SK-N-SH treated with all-trans-retinoic acid at 6 μM for 48 hours (cell line): ENCODE data around the gene WDR54.

Experiments used
- ATAC-seq: fragments of 200-7000 bp; cut with Tn5 transposase; 3 replicates; pipeline ENCODE4 v1.9.1; 2020; ENCODE audit warnings: mild to moderate bottlenecking, moderate library complexity
- ARNTL ChIP-seq: fragments of 450-650 bp; formaldehyde crosslinking; IDR thresholded peaks from 2 replicates; pipeline ENCODE4 v1.5.0; 2020; ENCODE audit warnings: low read depth, mild to moderate bottlenecking, moderate library complexity, borderline replicate concordance
- BACH2 ChIP-seq: fragments of 250-450 bp; sonication (Bioruptor Pico); IDR thresholded peaks from 2 replicates; pipeline ENCODE4 v1.9.0; 2021; ENCODE audit warnings: mild to moderate bottlenecking, borderline replicate concordance
- CREB5 ChIP-seq: fragments of 250-450 bp; sonication (Bioruptor Pico); IDR thresholded peaks from 2 replicates; pipeline ENCODE4 v1.5.1; 2020; ENCODE audit warnings: low read depth, mild to moderate bottlenecking, moderate library complexity
- CSDC2 ChIP-seq: fragments of 250-450 bp; sonication (Bioruptor Pico); IDR thresholded peaks from 2 replicates; pipeline ENCODE4 v1.5.0; 2020; ENCODE audit warnings: mild to moderate bottlenecking, moderate library complexity
- CSRNP3 ChIP-seq: fragments of 250-450 bp; sonication (Bioruptor Pico); IDR thresholded peaks from 2 replicates; pipeline ENCODE4 v1.5.1; 2021; ENCODE audit warnings: mild to moderate bottlenecking, moderate library complexity
- ISL1 ChIP-seq: fragments of 250-450 bp; sonication (Bioruptor Pico); IDR thresholded peaks from 2 replicates; pipeline ENCODE4 v2.1.2; 2022; ENCODE audit warnings: mild to moderate bottlenecking, moderate library complexity
- OSR1 ChIP-seq: fragments of 250-450 bp; sonication (Bioruptor Pico); IDR thresholded peaks from 2 replicates; pipeline ENCODE4 v1.8.0; 2022; ENCODE audit warnings: moderate library complexity, mild to moderate bottlenecking, inconsistent platforms
- RARB ChIP-seq: fragments of 250-450 bp; sonication (Bioruptor Pico); IDR thresholded peaks from 2 replicates; pipeline ENCODE4 v1.8.0; 2021; ENCODE audit warnings: mild to moderate bottlenecking, moderate library complexity
- SNAI2 ChIP-seq: fragments of 250-450 bp; sonication (Bioruptor Pico); IDR thresholded peaks from 2 replicates; pipeline ENCODE4 v1.5.0; 2020; ENCODE audit warnings: mild to moderate bottlenecking, moderate library complexity
- TCF4 ChIP-seq: fragments of 250-450 bp; sonication (Bioruptor Pico); IDR thresholded peaks from 2 replicates; pipeline ENCODE4 v1.8.0; 2021; ENCODE audit warnings: mild to moderate bottlenecking, moderate library complexity, borderline replicate concordance
- TOX ChIP-seq: fragments of 250-450 bp; sonication (Bioruptor Pico); IDR thresholded peaks from 2 replicates; pipeline ENCODE4 v1.8.0; 2021; ENCODE audit warnings: mild to moderate bottlenecking, moderate library complexity, borderline replicate concordance
- ZFP3 ChIP-seq: fragments of 250-450 bp; sonication (Bioruptor Pico); IDR thresholded peaks from 2 replicates; pipeline ENCODE4 v1.5.0; 2020; ENCODE audit warnings: mild to moderate bottlenecking, moderate library complexity
- ZFP30 ChIP-seq: fragments of 450-650 bp; formaldehyde crosslinking; IDR thresholded peaks from 2 replicates; pipeline ENCODE4 v1.5.0; 2022; ENCODE audit warnings: mild to moderate bottlenecking, moderate library complexity
- ZNF565 ChIP-seq: fragments of 450-650 bp; formaldehyde crosslinking; conservative IDR thresholded peaks from 2 replicates; pipeline ENCODE4 v1.5.0; 2020; ENCODE audit warnings: low read depth, mild to moderate bottlenecking, moderate library complexity
- ZNF8 ChIP-seq: fragments of 450-650 bp; formaldehyde crosslinking; IDR thresholded peaks from 2 replicates; pipeline ENCODE4 v1.5.0; 2020; ENCODE audit warnings: mild to moderate bottlenecking, moderate library complexity
- TF ChIP-seq, protein P1 (sequence below): fragments of 250-450 bp; sonication (Bioruptor Pico); IDR thresholded peaks from 2 replicates; pipeline ENCODE4 v1.5.0; 2020; ENCODE audit warnings: mild to moderate bottlenecking, moderate library complexity
- TF ChIP-seq, protein P2 (sequence below): fragments of 250-450 bp; sonication (Bioruptor Pico); IDR thresholded peaks from 2 replicates; pipeline ENCODE4 v1.8.0; 2020; ENCODE audit warnings: mild to moderate bottlenecking, moderate library complexity, borderline replicate concordance

The WDR54 gene

DNA sequence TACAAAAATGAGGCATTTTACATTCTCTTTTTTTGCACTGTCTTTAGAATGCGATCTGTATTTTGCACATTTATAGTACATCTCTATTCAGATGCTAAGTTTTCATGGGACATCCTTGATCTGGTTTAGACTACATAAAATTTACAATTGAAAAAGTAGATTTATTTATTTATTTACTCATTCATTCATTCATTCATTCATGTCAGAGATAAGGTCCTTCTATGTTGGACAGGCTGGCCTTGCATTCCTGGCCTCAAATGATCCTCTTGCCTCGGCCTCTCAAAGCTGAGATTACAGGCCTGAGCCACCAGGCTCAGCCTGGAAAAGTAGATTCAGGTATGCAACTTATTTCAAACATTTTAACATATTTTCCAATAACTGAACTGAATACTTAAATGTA, 25.4 kb upstream of the WDR54 start:
- no peak for ATAC-seq
- TF ChIP-seq OSR1 (CRISPR knock-in tag) (no peak), RARB (CRISPR knock-in tag) (no peak), ZNF8 (CRISPR knock-in tag) (no peak), ISL1 (no peak), ZNF565 (no peak), ARNTL (CRISPR knock-in tag) (no peak), ZFP3 (no peak), BACH2 (CRISPR knock-in tag) (no peak), CSRNP3 (CRISPR knock-in tag) (no peak), SNAI2 (CRISPR knock-in tag) (no peak), TCF4 (CRISPR knock-in tag) (no peak), ZFP30 (CRISPR knock-in tag) (no peak)
- TF ChIP-seq, protein P1, sequence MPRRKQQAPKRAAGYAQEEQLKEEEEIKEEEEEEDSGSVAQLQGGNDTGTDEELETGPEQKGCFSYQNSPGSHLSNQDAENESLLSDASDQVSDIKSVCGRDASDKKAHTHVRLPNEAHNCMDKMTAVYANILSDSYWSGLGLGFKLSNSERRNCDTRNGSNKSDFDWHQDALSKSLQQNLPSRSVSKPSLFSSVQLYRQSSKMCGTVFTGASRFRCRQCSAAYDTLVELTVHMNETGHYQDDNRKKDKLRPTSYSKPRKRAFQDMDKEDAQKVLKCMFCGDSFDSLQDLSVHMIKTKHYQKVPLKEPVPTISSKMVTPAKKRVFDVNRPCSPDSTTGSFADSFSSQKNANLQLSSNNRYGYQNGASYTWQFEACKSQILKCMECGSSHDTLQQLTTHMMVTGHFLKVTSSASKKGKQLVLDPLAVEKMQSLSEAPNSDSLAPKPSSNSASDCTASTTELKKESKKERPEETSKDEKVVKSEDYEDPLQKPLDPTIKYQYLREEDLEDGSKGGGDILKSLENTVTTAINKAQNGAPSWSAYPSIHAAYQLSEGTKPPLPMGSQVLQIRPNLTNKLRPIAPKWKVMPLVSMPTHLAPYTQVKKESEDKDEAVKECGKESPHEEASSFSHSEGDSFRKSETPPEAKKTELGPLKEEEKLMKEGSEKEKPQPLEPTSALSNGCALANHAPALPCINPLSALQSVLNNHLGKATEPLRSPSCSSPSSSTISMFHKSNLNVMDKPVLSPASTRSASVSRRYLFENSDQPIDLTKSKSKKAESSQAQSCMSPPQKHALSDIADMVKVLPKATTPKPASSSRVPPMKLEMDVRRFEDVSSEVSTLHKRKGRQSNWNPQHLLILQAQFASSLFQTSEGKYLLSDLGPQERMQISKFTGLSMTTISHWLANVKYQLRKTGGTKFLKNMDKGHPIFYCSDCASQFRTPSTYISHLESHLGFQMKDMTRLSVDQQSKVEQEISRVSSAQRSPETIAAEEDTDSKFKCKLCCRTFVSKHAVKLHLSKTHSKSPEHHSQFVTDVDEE, result no peak

- ATAC-seq, result peak; percentile 71
- no peak for TF ChIP-seq TOX (CRISPR knock-in tag)
- TF ChIP-seq ZNF565, result no peak
- TF ChIP-seq CSRNP3 (CRISPR knock-in tag), result no peak
- TF ChIP-seq, protein P1, result no peak
- no peak for TF ChIP-seq BACH2 (CRISPR knock-in tag)
- TF ChIP-seq SNAI2 (CRISPR knock-in tag), result no peak
- no peak for TF ChIP-seq TCF4 (CRISPR knock-in tag)
- no peak for TF ChIP-seq OSR1 (CRISPR knock-in tag)
- no peak for TF ChIP-seq CREB5 (CRISPR knock-in tag)
- TF ChIP-seq CSDC2, result no peak
- TF ChIP-seq ZNF8 (CRISPR knock-in tag), result no peak
Observed at GRCh38 chr2:74399785-74400184, 21.7 kb upstream of the WDR54 start.

GRCh38 chr2:74401891-74402290, 19.6 kb upstream of the WDR54 start:
- ATAC-seq, result no peak
- TF ChIP-seq, protein P2, sequence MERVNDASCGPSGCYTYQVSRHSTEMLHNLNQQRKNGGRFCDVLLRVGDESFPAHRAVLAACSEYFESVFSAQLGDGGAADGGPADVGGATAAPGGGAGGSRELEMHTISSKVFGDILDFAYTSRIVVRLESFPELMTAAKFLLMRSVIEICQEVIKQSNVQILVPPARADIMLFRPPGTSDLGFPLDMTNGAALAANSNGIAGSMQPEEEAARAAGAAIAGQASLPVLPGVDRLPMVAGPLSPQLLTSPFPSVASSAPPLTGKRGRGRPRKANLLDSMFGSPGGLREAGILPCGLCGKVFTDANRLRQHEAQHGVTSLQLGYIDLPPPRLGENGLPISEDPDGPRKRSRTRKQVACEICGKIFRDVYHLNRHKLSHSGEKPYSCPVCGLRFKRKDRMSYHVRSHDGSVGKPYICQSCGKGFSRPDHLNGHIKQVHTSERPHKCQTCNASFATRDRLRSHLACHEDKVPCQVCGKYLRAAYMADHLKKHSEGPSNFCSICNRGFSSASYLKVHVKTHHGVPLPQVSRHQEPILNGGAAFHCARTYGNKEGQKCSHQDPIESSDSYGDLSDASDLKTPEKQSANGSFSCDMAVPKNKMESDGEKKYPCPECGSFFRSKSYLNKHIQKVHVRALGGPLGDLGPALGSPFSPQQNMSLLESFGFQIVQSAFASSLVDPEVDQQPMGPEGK (CRISPR knock-in tag), result no peak
- TF ChIP-seq ZNF8 (CRISPR knock-in tag), result no peak
